Epidermal melanocyte (primary cell): ENCODE measurements around the gene SLX4IP.

ENCODE experiments used
- DNase-seq: peaks from one replicate; pipeline ENCODE4 v3.0.0; 2011; ENCODE audit warnings: low spot score; ENCODE audit not compliant: insufficient read length

Gene SLX4IP

DNA sequence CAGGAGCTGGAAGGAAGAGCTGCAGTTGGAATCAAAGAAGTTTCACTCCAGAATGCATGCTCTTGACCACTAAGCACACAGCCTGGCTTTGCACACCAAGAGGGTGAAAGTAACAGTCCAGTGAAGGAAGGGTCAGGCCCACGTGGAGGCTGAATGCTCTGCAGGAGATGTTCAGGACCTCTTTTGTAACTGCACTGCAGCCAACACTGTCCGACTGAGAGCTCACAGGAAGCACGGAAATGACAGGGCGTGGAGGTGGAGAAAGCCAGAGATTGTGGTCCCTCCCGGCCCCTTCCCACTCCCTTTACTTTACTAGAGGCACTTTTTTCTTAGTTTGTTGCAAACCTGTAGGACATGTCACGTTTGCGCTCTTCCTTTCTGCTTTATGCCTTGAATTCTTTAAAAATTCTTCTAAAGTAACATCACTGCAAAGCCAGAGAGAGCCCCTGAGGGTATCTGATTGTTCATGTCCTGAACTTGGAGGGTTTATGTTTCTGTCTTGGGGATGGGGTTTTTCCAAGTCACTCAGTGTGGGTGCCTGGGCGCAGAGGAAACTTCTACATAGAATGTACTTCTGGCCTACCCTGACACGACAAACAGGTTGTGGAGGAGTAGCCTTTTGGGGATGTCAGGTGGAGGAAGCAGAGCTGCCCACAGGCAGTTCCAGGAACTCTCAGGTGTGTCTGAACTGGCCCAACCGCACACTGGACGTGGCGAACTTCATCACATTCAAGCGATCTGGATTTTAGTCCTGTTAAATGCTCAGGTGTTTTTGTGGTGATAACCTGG is 197.8 kb downstream of the SLX4IP start:
- no peak for DNase-seq

DNA sequence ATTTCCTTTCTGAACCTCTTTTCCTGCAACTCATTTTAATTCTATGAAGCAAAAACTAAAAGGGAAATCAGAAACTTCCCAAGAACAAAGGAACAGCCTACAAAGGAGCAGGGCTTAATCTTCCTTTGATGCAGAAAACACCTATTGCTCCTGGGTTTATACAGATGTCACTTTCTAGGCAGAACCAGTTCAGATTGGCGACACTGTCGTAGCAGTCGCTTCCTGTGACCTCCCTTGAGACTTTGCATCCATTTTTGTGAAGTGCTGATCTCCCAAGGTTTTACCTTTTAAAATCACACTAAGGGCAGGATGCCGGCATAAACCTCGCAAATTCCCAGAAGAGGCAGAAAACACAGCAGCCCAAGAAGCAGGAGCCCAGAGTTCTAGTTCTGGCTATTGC is 198.6 kb downstream of the SLX4IP start:
- DNase-seq = no peak

DNA sequence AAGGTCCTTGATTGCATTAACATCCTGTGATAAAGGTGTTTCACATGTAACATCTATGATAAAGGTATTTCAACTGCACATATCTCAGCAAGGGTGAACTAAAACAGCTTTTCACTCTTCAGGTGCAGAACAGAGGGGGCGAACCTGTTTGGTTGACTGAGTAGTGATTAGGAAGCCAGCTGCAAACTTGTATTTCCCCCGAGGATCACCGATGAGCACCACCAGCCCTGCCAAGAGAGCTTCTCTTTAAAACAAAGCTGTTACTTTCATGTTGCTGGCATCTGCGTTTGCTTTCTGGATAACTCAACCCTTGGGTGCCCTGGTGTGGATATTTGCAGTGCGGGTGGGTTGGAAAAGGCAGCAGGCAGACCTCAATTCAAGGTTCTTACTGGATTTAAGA is 199.1 kb downstream of the SLX4IP start:
- DNase-seq = no peak

DNA sequence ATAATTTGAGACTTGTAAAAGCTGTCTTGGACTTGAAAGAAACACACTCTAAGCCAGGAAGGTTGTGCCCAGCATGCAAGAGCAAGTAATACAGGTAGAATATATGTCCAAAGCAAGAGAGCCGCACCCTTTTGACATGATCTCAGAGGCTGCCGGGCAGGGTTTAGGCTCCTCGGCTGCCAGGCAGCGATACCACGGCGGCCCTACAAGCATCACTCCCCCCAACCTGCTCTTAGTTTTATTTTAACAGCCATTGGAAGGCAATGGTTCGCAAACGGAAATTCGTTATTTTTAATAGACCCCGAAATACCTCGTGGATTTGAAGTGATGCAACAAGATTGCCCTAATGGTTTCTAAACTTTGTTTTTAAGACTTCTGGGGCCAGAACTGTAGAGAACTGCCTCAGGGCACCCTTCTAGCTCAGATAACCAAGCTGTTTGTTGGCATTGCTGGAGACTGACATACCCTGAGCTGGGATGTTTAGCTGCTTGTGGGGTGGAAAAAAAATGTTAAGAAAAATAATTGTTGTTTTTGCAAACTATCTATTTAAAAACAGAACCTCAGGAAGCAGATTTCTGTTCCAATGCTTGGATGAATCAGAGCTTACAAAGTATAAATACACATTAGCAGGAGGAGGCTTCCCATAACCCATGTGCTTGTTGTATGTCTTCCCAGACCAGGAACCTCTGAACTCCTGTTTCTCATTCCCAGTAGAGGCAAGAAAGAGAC is 199.7 kb downstream of the SLX4IP start:
- DNase-seq = no peak

DNA sequence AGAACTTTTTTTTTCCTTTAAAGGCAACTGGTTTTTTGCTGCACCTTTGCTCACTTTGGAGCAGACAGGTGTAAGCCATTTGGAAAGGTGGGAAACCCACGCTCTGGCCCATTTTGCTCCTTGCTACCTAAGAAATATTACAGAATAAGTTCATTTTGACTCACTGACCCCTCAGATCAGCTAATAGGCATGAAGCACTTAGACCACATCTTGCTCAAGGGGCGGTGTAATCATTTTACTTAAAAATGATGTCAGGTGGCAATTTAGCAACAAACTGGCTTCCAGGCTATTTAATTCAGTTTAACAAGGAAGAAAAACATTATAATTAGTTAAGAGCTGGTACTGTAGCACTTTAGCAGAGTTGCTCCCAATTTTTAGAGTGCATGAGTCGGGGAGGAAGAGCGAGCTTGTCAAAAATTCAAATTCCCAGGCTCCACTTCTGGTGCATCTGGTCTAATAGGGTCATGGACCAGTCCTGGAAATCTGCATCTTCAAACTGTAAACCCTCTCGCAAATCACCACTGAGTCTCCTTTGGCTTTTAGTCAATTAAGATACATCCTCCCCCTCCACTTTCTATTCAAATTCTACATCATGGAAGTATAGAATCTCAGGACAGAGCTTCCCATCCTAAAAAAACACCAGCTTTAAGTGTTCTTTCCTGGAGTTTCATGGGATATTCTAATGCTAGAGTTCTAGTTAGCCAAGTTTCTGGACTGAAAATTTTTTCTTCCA is 200.5 kb downstream of the SLX4IP start:
- no peak for DNase-seq

DNA sequence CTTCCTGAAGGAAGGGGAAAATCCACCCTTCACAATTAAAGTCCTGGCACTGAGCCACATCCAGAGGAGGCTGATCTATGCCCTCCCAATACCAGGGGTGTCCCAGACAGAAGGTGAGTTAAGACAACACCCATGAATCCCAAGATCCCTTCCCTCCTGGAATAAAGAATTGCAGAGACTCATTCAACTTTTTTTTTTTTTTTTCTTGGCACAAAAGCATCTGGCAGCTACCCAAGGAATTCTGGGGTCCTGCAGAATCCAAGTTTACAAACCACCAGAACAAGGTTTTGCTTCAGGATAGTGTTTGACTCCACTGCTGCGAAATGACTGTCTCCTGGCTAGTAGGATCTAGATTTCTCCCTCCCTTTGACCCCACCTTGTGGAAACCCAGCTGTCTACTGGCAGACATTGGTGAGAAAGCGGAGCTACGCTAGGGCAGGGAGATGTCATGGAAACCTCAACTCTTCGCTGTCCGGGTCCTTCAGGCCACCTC is 201.3 kb downstream of the SLX4IP start:
- no peak for DNase-seq

DNA sequence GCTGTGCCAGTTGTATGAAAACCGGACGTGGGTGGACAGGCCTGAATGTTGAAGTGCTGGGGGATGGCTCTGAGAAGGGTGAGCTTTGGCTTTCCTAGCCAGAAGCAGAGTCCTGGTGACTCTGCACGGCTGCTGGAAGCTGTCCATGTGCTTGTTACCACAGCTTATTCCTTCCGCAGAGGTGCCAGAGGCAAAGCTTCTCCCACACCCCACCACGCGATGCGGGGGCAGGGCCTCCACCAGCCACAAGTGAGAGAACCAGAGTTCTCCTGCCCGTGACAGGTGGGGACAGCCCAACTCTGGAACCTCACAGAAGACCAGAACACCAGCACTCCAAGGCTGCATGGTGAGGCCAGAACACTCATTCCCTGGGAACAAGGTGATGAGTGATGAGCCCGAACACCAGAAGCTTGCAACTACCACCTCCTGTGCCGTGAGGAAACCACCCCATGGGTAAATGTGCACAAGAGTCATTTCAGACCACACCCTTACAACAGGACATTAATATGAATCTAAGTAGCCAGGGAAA is 202.0 kb downstream of the SLX4IP start:
- no peak for DNase-seq

DNA sequence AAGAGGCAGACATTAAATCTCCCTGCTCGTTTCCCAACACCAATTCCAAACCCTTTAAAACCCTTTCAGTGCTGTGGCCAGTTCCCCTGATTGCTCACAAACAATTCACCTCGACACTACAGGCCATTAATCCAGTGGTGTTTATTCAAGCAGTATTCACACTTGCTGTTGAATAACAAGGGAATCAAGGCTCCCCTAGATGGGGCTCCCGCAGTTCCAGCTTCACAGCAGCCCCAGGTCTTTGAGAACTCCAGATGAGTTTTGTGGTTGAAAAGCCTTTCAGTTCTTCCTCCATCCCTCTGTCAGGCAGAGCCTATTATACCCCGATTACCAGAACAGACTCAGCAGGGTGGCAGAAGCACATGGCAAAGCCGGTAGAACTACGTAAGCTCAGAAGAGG is 202.5 kb downstream of the SLX4IP start:
- DNase-seq = no peak

DNA sequence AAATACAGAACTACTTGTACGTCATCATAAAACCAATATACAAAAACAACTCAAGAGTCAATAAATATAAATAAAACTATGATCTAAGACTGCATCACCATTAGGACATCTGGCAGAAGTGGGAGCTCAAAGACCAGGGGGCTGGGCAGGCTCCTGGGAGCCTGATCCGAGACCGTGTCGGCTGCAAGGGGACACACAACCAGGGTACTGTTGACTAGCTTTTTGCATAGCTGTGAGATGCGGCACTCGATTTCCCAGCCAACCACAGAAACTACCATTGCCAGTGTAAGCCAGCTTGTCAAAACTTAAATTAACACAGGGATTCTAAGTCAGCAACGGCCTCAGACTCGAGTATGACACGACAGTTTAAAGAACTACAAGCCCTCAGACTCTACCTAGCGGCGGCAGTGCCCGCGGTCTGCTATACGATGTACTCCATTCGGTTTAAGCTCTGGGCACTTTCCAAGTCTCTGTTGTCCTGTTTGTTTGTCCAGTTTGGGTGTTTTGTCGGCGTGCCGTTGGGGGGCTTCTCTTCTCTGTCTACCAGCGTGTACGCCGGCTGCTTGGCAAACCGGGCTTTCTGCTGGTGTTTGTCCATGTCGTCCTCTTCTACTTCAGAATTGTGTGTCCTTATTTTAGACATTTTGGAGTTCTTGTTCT is 204.1 kb downstream of the SLX4IP start:
- no peak for DNase-seq

DNA sequence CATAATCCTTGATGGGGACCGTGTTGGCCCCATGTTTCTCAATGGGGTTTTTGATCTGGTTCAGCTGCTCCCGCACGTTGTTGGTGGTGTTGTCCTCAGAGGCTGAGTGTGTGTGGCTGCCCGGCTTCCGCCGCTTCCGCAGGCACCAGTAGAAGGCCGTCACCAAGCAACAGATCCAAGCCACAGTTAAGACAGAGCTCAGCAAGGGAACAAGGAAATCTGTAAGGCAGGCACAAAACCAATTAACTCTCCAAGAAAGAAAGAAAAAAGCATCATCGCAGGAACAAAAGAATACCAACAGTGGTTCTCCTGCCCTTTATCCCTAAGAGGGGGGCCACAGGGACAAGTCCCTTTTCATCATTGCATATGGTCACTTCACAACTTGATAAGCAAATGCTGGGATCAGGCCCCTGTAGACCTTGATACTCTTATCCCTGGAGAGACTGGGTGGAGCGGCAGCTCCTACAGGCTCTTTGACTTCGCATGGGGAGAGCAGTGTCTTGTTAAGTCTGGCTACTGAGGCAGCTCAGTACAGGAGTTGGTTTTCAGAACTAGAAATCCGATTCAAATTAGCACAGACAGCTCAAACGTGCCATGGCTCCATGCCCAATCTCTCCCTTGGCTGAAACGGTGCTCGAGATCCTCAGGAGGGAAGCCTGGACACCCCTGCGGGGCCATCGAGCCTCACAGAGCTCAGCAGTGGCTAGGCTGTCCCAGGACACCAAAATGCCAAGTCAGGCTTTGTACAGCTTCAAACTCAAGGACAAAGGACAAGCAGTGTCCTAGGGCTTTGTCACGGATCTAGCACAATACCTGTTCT is 204.8 kb downstream of the SLX4IP start:
- no peak for DNase-seq

DNA sequence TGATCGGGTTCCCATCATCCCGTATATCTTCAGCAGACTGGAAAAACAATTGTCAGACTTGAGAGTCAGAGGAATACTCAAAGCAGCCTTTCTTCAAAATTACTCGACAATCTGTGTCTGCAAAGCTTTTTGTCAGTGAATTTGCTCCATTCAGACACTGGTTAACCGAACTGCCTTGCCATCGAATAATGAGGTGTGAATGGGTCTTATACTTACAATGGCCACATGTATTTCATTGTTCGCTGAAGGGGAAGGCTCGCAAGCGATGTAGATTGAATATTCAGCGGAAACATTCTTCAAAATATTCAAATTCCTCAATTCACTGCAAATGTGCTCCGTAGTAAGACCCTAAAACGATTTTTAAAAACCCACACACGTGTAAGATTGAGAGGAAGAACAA is 205.8 kb downstream of the SLX4IP start:
- no peak for DNase-seq

DNA sequence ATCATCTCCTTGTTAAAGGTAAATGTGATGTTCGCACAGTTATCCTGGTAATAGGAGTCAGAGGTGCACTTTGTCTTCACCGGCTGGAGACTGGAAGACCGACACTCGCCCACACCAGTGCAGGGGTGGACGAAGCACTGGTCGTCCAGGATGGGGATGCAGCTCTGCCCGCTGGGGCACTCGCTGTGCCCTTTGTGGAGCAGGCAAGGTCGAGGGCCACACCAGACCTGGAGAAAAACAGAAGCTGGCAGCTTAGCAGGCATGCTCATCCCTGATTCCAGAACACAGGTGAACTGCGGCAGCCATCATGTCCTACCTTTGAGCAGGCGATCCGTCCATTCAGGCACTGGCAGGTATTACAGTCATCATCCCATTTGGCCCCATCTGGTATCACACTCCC is 206.4 kb downstream of the SLX4IP start:
- no peak for DNase-seq

DNA sequence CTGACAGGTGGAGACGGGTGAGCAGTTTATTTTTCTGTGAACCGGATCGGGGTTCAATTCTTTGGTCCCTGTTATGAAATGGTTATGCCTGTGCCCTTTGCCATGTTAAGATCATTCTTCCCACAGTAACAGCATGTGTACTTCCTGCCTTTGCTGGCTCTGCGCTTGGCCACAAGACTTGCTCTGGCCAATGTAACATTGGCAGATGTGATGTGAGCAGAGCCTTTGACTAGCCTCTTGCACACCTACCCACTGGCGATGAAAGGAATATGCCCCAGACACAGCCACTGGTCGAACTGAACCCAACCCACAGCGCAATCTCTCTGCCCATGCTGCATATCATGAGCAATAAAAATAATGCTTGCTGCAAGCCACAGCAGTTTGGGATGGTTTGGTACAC is 206.8 kb downstream of the SLX4IP start:
- DNase-seq = no peak

DNA sequence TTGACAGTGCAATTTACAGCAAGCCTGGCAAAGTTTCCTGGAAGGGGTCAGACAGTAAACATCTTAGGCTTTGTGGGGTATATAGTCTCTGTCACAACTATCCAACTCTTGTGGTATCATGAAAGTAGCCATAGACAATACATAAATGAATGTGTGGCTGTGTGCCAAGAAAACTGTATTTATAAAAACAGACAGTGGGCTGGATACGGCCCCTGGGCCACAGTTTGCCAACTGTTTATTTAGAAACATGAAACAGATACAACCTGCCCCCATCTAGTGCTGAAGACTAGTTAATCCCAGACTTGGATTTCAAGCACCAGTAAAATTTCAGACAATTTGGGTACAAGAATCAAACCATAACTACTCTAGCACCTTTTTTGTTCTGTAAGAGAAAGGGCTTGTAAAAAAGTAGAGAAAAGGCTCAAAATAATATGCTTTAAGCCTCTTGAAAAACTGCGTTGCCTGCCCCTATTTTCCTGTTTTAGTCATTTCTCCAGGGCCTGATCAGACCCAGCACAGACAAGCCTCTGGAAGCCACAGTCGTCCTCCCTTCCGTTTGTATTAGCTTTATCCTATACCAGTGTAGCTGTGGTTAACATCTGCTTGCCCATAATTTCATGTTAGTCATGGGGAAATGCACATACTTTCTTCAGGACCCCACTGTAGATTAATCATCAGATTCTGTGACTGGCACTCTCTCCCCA is 207.9 kb downstream of the SLX4IP start:
- no peak for DNase-seq

DNA sequence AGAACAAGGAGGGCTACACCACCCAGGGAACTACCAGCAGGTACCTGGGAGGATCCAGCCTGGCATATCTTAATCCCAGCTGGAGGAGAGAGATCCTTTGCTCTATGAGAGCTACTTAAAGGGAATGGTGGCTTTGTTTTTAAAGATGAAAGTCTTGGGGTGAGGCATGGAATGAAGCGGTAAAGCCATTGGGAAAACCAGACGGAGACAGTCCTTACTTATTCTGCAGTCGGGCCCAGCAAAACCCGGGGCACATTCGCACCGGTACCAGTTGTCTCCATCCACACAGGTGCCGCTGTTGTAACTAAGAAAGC is 208.4 kb downstream of the SLX4IP start:
- DNase-seq = no peak

DNA sequence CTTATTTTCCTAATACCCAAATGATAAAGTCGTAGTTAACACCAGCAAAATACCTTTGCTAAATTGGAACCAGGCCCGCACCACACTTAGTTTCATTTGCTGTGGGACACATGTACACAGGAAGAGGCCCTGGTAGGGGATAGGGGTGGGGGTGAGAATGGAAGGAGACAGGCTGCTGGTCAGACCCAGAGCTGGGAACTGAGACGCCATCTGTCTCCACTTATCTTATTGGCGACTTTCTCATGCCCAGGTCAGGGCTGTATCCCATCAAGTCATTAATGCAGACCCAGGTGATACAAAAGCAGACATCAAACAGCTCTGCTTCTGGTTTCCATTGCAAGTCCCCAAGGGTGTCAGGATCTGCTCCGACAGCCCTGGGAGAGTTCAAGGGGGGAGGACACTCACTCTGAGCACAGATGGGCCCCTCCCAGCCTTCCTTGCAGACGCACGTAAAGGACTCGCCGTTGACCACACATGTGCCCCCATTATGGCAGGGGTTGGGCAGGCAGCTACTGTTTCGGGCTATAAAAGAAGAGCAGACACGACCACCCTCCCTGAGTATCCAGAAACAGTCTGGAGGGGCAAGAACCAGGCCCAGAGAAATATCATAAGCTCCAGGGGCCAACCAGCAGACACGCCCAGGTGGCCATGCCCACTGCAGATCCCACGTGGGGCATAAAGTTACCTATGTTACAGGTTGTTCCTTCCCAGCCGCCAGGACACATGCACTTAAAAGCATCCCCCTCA is 209.5 kb downstream of the SLX4IP start:
- DNase-seq = no peak

DNA sequence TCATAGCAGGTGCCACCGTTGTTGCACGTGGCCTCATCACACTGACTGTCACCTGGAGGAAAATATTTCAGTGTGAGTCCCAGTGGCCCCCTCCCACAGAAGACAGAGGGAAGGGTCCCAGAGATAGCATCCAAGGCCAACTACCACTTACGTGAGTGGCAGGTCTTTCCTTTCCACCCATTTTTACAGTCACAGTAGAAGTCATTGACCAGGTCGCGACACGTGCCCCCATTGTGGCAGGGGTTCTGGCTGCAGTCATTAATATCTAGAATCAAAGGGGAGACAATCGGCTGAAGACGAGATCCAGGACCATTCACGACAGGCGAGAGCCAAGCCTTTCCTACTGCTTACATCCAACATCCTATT is 210.1 kb downstream of the SLX4IP start:
- no peak for DNase-seq

DNA sequence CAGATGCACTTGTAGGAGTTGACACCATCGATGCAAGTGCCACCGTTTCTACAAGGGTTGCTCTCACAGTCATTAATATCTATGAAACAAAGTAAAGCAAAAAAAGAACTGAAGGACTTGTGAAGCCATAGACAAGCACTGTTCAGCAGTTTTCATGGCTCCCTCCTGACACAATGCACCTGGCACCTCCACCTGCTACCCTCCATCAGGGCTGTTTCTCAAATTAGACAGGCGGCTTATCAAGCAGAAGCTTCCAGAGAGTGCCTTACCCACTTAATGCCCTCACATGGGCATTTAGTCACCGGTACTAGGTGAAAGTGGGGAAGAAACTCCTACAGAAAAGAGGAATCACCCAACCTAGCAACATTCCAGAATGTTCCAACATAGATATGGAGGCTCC is 210.9 kb downstream of the SLX4IP start:
- DNase-seq = no peak

DNA sequence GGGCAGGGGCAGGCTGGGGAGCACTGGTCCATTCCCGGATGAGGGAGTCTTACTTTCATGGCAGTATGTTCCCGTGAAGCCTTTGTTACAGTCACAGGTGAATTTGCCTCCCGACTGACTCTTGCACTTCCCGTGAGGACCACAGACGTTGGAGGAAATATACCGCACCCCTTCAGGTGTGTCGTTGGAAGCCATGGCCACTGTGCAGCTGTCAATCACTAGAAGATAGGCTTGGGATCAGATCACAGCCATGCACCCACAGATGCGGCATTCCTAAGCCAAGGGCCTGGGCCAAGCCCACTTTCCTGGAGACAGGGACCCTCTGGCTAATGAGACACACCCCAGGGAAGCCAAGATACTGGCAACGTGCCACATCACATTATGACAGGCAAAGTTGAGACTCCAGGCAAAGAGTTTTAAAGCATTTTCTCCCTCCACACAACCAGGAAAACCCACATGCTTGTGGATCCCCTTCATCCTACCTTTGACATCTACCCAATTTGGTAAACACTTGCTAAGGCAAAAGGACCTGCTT is 211.8 kb downstream of the SLX4IP start:
- DNase-seq = no peak
